ENCODE measurements around the gene DGKB. TPM values are rescaled to one million over a fixed set of nuclear protein-coding genes. Genes with fewer than 3 reads are reported as not detected.

The DGKB gene
- total RNA-seq, 4 donors from 2014 or later = 0.78 to 2.5 (median 1.5) TPM

DNA sequence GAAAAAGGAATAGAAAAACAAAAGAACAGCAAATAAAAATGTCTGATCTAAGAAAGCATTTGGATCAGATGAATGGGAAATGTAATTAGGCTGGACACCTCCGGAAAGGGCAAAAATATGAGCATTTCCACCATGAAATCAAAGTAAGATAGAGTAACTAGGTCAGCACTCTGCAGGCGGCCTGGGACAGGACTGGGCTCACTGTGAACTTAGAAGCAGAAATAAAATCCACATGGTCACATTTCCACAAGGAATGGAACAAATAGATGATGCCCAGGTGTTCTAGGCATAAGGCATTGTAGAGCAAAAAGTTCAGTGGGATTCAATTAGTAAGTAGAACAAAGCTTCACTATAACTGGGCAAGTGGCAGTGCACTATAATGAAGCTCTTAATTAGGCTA is 703.2 kb downstream of the DGKB start:
- TF ChIP-seq CTCF (IDR thresholded peaks at IDR 0.05) = no peak
- no peak for TF ChIP-seq POLR2A (IDR thresholded peaks at IDR 0.05)
- no peak for TF ChIP-seq EP300 (IDR thresholded peaks at IDR 0.05)
- Histone ChIP-seq H3K27me3 (no peaks in the 10 kb centered on the region), H3K9me3 (peaks cover 0 to 17% (median 0%) of the 10 kb centered on the region in 4 donors), H3K4me1 (peaks cover 2 to 33% (median 15%) of the 10 kb centered on the region in 4 donors), H3K36me3 (no peaks in the 10 kb centered on the region), H3K27ac (no peak overlapping the region), H3K4me3 (no peak overlapping the region)
- WGBS, 2 donors = 87 to 90% methylated on average over 2 of the region's 2 CpGs
- DNase-seq (ENCODE audit: low spot score in 2 of 2) = no peak

DNA sequence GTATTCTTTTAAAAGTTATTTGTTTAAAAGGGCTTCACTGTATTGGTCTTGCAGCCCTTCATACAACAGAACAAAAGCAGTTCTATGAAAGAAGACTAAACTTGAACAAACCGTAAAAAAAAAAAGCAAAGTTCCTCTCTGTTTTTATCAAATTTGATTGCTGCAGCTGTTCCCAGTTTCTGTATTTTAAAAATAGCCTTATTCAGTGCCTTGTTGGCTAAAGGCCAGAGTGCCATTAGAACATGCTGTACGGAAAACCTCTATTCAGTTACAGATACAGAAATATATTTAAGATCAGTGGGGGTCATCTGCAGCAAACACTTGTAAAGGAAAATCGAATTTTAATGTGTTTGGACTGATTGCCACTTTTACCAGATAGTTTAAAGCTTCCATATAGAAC is 705.3 kb downstream of the DGKB start:
- H3K4me1 ChIP-seq = peaks cover 3 to 33% (median 17%) of the 10 kb centered on the region in 4 donors
- peak in 1 of 2 donors; percentile 65 for DNase-seq (ENCODE audit: low spot score in 2 of 2)
- H3K36me3 ChIP-seq = no peaks in the 10 kb centered on the region
- no peak overlapping the region for H3K27ac ChIP-seq
- H3K9me3 ChIP-seq = peaks cover 0 to 17% (median 0%) of the 10 kb centered on the region in 4 donors
- H3K27me3 ChIP-seq = no peaks in the 10 kb centered on the region
- H3K4me3 ChIP-seq = no peak overlapping the region
- 7 to 9% methylated on average over 3 of the region's 3 CpGs for WGBS, 2 donors
- TF ChIP-seq EP300 (IDR thresholded peaks at IDR 0.05) (peak in 1 of 2 donors; percentile 24), CTCF (IDR thresholded peaks at IDR 0.05) (no peak), POLR2A (IDR thresholded peaks at IDR 0.05) (no peak)

DNA sequence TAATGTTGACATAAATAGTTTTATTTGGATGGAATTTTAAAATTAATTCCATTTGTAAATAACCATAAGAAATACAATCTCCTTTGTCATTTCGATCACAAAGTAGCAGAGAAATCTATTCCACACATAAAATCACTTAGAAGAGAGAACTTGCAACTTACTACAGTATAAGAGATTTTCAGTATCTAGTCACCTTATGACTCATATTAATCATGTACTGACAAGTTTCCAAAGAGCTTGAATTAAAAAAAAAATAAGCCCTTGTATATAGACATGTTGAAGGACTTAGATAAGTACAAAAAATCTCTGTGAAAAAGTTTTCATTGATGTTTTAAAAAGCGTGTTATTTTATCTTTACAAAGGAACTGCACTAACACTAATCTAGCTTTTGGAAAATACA is 706.0 kb downstream of the DGKB start:
- TF ChIP-seq EP300 (IDR thresholded peaks at IDR 0.05) = no peak
- TF ChIP-seq CTCF (IDR thresholded peaks at IDR 0.05) = no peak
- no peak for TF ChIP-seq POLR2A (IDR thresholded peaks at IDR 0.05)
- 29 to 43% methylated on average over 2 of the region's 2 CpGs for WGBS, 2 donors
- Histone ChIP-seq H3K36me3 (no peaks in the 10 kb centered on the region), H3K4me3 (no peak overlapping the region), H3K4me1 (peaks cover 3 to 33% (median 17%) of the 10 kb centered on the region in 4 donors), H3K27me3 (no peaks in the 10 kb centered on the region), H3K27ac (peak overlapping the region in 1 of 4 donors; percentile 62), H3K9me3 (peaks cover 0 to 17% (median 0%) of the 10 kb centered on the region in 4 donors)
- no peak for DNase-seq (ENCODE audit: low spot score in 2 of 2)

DNA sequence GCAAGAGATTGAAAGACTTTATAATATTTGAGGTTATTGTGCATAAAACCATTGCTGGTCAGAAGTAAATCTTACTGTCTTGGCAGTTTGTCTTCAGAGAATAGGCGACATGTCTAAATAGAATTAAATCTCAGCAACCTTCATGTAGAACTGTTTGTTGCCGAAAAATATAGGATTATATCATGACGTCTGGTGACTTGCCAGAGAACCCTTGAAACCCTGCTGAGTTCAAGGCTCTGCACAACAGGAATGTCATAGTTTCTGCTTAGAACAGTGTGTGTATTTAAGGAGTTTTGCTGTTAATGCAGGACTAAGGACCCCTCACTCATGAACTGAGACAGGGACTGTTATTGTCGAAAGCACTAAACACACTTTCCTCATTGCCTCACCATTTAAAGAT is 706.7 kb downstream of the DGKB start:
- no peak for DNase-seq (ENCODE audit: low spot score in 2 of 2)
- H3K36me3 ChIP-seq = no peaks in the 10 kb centered on the region
- no peaks in the 10 kb centered on the region for H3K27me3 ChIP-seq
- no peak for TF ChIP-seq EP300 (IDR thresholded peaks at IDR 0.05)
- TF ChIP-seq POLR2A (IDR thresholded peaks at IDR 0.05) = no peak
- TF ChIP-seq CTCF (IDR thresholded peaks at IDR 0.05) = no peak
- H3K4me1 ChIP-seq = peaks cover 3 to 33% (median 17%) of the 10 kb centered on the region in 4 donors
- WGBS, 2 donors = 46 to 51% methylated on average over 4 of the region's 4 CpGs
- peak overlapping the region in 1 of 4 donors; percentile 62 for H3K27ac ChIP-seq
- H3K4me3 ChIP-seq = no peak overlapping the region
- H3K9me3 ChIP-seq = peaks cover 0 to 17% (median 0%) of the 10 kb centered on the region in 4 donors

DNA sequence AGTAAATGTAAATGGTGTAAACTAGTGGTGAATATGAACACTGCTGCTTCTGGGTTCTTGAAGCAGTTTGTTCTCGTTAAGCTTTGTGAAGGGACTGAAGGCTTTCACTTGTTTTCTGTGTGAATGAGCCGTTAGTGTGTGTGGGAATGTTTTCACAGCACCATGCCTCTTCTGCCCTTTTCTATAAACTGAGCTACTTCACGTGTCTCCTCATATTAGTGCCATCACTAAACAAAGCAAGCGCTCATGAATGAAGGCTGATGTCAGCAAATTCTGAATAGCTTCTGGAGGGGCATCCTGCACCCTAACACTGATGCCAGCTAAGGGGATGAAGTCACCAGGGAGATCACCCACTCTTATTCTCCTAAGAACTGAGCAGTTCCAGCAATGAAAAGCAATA is 707.5 kb downstream of the DGKB start:
- DNase-seq (ENCODE audit: low spot score in 2 of 2) = no peak
- H3K27me3 ChIP-seq = no peaks in the 10 kb centered on the region
- peaks cover 3 to 33% (median 17%) of the 10 kb centered on the region in 4 donors for H3K4me1 ChIP-seq
- TF ChIP-seq EP300 (IDR thresholded peaks at IDR 0.05) = peak in 1 of 2 donors; percentile 12
- TF ChIP-seq CTCF (IDR thresholded peaks at IDR 0.05) = no peak
- H3K4me3 ChIP-seq = no peak overlapping the region
- WGBS, 2 donors = 40 to 42% methylated on average over 4 of the region's 4 CpGs
- no peaks in the 10 kb centered on the region for H3K36me3 ChIP-seq
- peaks cover 0 to 17% (median 0%) of the 10 kb centered on the region in 4 donors for H3K9me3 ChIP-seq
- H3K27ac ChIP-seq = peak overlapping the region in 1 of 4 donors; percentile 62
